A549 (cell line): ENCODE data around the gene PIK3C3. TPM values are rescaled to one million over a fixed set of nuclear protein-coding genes. Genes with fewer than 3 reads are reported as not detected.
"Not testable (repeated sequence)": the region's sequence is repeated elsewhere in the genome, so short reads cannot be mapped to it uniquely, and the experiment has no call there.

Source experiments
- ATAC-seq, 2 experiments: fragments of 200-7000 bp in 1 of 2; fragments of >200 bp in 1 of 2; cut with Nextera tagmentation in 1 of 2; cut with Tn5 transposase in 1 of 2; 3 replicates each; pipeline versions ENCODE4 v1.8.0 to v1.9.1; 2018 to 2020; ENCODE audit warnings: mild to moderate bottlenecking in 1 of 2, moderate library complexity in 1 of 2
- CTCF ChIA-PET: fragments of 300-600 bp; sonication (Branson Sonifier 250); formaldehyde crosslinking; extraction: SDS; loops from one replicate; lab custom pipeline; 2021; ENCODE audit warnings: antibody characterized with exemption, inconsistent platforms; lab: Yijun Ruan, JAX
- POLR2A ChIA-PET: fragments of 350-600 bp; formaldehyde crosslinking; extraction: SDS; loops from one replicate; lab custom pipeline; 2021; ENCODE audit warnings: antibody characterized with exemption, inconsistent platforms; lab: Yijun Ruan, JAX
- DNase-seq, 2 experiments: peaks; one replicate each; pipeline versions ENCODE4 v3.0.0 to v3.0.0-alpha.2; 2011 to 2016; ENCODE audit warnings: low read depth in 1 of 2, low spot score in 1 of 2
- FAIRE-seq: peaks from 2 replicates; lab custom pipeline; 2011; peaks lifted over from hg19 to GRCh38; lab: Jason Lieb, UNC
- H3K27ac ChIP-seq, 2 experiments: fragments of >200 bp; sonication (Bioruptor Twin); formaldehyde crosslinking; 3 replicates each; pipeline ENCODE4 v1.5.1; 2016 to 2017
- H3K4me1 ChIP-seq: fragments of >200 bp; sonication (Bioruptor Twin); formaldehyde crosslinking; 3 replicates; pipeline ENCODE4 v1.6.1; 2016
- H3K4me2 ChIP-seq: fragments of >200 bp; sonication (Bioruptor Twin); formaldehyde crosslinking; 3 replicates; pipeline ENCODE4 v1.6.1; 2016
- H3K4me3 ChIP-seq: fragments of >200 bp; sonication (Bioruptor Twin); formaldehyde crosslinking; 3 replicates; pipeline ENCODE4 v1.5.1; 2016
- H3K9me3 ChIP-seq: fragments of >200 bp; sonication (Bioruptor Twin); formaldehyde crosslinking; 3 replicates; pipeline ENCODE4 v1.6.1; 2016
- BHLHE40 ChIP-seq: IDR thresholded peaks from 2 replicates; pipeline ENCODE4 v1.6.1; 2012; ENCODE audit warnings: low read depth, low read length, inconsistent platforms
- CBX2 ChIP-seq: fragments of 200-600 bp; sonication (generic); IDR thresholded peaks from 2 replicates; pipeline ENCODE4 v1.6.1; 2016; ENCODE audit warnings: low read depth, mild to moderate bottlenecking, borderline replicate concordance
- CBX8 ChIP-seq: fragments of 200-600 bp; sonication (generic); IDR thresholded peaks from 2 replicates; pipeline ENCODE4 v1.6.1; 2016
- CEBPB ChIP-seq, 2 experiments: fragments of >200 bp in 1 of 2; sonication (Bioruptor Twin) in 1 of 2; formaldehyde crosslinking in 1 of 2; IDR thresholded peaks; 2 replicates each; pipeline ENCODE4 v1.6.1; 2012 to 2016
- CHD4 ChIP-seq: fragments of 200-600 bp; sonication (generic); IDR thresholded peaks from 2 replicates; pipeline ENCODE4 v1.6.1; 2016; ENCODE audit warnings: antibody characterized with exemption, mild to moderate bottlenecking, borderline replicate concordance
- FOSL2 ChIP-seq, 2 experiments: fragments of 450-650 bp in 1 of 2; fragments of >200 bp in 1 of 2; sonication (Bioruptor Twin) in 1 of 2; formaldehyde crosslinking; IDR thresholded peaks; 2 replicates each; pipeline versions ENCODE4 v1.5.0 to v1.6.1; 2016 to 2020; ENCODE audit warnings: mild to moderate bottlenecking in 1 of 2, moderate library complexity in 1 of 2
- GATA3 ChIP-seq: IDR thresholded peaks from 2 replicates; pipeline ENCODE4 v1.6.1; 2012; ENCODE audit warnings: borderline replicate concordance
- HDAC2 ChIP-seq: fragments of 200-600 bp; sonication (generic); IDR thresholded peaks from 2 replicates; pipeline ENCODE4 v1.6.1; 2016
- HEYL ChIP-seq: fragments of 250-450 bp; sonication (Bioruptor Pico); IDR thresholded peaks from 2 replicates; pipeline ENCODE4 v1.8.0; 2021; ENCODE audit warnings: mild to moderate bottlenecking, moderate library complexity
- JUN ChIP-seq, 2 experiments: fragments of >200 bp; sonication (Bioruptor Twin); formaldehyde crosslinking; IDR thresholded peaks; 2 replicates in 1 of 2; 3 replicates in 1 of 2; pipeline ENCODE4 v1.6.1; 2016 to 2017
- JUNB ChIP-seq: fragments of >200 bp; sonication (Bioruptor Twin); formaldehyde crosslinking; IDR thresholded peaks from 2 replicates; pipeline ENCODE4 v1.6.1; 2016
- KDM5A ChIP-seq: fragments of 200-600 bp; sonication (generic); IDR thresholded peaks from 2 replicates; pipeline ENCODE4 v1.6.1; 2016; ENCODE audit warnings: antibody characterized with exemption, mild to moderate bottlenecking
- MYC ChIP-seq: IDR thresholded peaks from 2 replicates; pipeline ENCODE4 v1.6.1; 2012; ENCODE audit warnings: mild to moderate bottlenecking, inconsistent platforms, low read length, improper control_type of control experiment, borderline replicate concordance
- NR3C1 ChIP-seq: fragments of >200 bp; sonication (Bioruptor Twin); formaldehyde crosslinking; IDR thresholded peaks from 3 replicates; pipeline ENCODE4 v1.6.1; 2017
- POLR2A ChIP-seq: IDR thresholded peaks from 2 replicates; pipeline ENCODE4 v1.6.1; 2012; ENCODE audit warnings: mild to moderate bottlenecking, low read length
- RNF2 ChIP-seq: fragments of 200-600 bp; sonication (generic); IDR thresholded peaks from 2 replicates; pipeline ENCODE4 v1.6.1; 2016; ENCODE audit warnings: low read depth, mild to moderate bottlenecking, antibody characterized with exemption, moderate library complexity, borderline replicate concordance
- SMC3 ChIP-seq: fragments of >200 bp; sonication (Bioruptor Twin); formaldehyde crosslinking; IDR thresholded peaks from 3 replicates; pipeline ENCODE4 v1.6.1; 2018; ENCODE audit warnings: inconsistent platforms
- ZC3H11A ChIP-seq: fragments of 450-650 bp; IDR thresholded peaks from 2 replicates; pipeline ENCODE4 v1.6.1; 2014; ENCODE audit warnings: antibody characterized with exemption, mild to moderate bottlenecking
- ZNF302 ChIP-seq: fragments of 250-450 bp; sonication (Bioruptor Pico); IDR thresholded peaks from 2 replicates; pipeline ENCODE4 v1.9.0; 2021; ENCODE audit warnings: inconsistent platforms, mild to moderate bottlenecking, moderate library complexity
- ZSCAN20 ChIP-seq: fragments of 250-450 bp; sonication (Bioruptor Pico); IDR thresholded peaks from 2 replicates; pipeline ENCODE4 v1.8.0; 2022; ENCODE audit warnings: mild to moderate bottlenecking, moderate library complexity
- WGBS: methylation state at CpG from one replicate; pipeline ENCODE4 v1.1.6; 2017; ENCODE audit errors: missing lambda C conversion rate; 5-methylcytosine and 5-hydroxymethylcytosine counted together
- polyA plus RNA-seq, 4 experiments: library from polyadenylated mRNA; depleted of rRNA in 3 of 4; stranded (reverse); fragments of >200 nt; fragmentation: RNase III in 1 of 4; extraction: RNeasy Plus Mini Kit Qiagen cat#74134 plus additional on column Dnase treatment in 1 of 4; gene quantifications; 2 replicates in 3 of 4; 3 replicates in 1 of 4; pipeline ENCODE4 v1.2.3, GENCODE V29; 2011 to 2017
- TF ChIP-seq, protein P1 (sequence below): fragments of >200 bp; sonication (Bioruptor Twin); formaldehyde crosslinking; IDR thresholded peaks from 2 replicates; pipeline ENCODE4 v1.6.1; 2016
- TF ChIP-seq, protein P2 (sequence below): fragments of 200-600 bp; sonication (generic); IDR thresholded peaks from 2 replicates; pipeline ENCODE4 v1.6.1; 2016; ENCODE audit warnings: antibody characterized with exemption, mild to moderate bottlenecking, moderate library complexity
- TF ChIP-seq, protein P3 (sequence below): IDR thresholded peaks from 2 replicates; pipeline ENCODE4 v1.6.1; 2012

The PIK3C3 gene
- polyA plus RNA-seq, 2 of the 4 experiments (the other 2 are of a cell fraction) = 18.6 to 36.0 TPM

DNA sequence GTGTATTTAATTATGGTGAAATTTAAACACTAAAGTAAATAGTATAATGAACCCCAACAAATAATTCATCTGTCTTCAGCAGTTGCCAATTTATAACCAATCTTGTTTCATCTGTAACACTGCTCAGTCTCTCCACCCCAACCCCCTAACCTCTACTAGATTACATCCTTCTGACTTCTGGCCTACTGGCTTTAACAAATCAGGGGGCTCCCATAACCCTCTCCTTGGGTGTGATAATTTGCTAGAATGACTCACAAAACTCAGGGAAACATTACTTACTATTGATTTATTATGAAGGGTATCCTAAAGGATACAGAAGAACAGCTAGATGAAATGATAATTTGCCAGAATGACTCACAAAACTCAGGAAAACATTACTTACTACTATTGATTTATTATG lies 50.7 kb downstream of the PIK3C3 start:
- H3K4me1 ChIP-seq = no peaks in the 10 kb centered on the region
- CTCF ChIA-PET = interaction anchor here (1.3 kb wide), 1 partner anchor 22 kb away, joined by 7 read pairs; no protein-coding TSS in a partner anchor
- no peak overlapping the region for H3K27ac ChIP-seq
- H3K9me3 ChIP-seq = no peaks in the 10 kb centered on the region
- DNase-seq (no peak), ATAC-seq (no peak), FAIRE-seq (no peak)
- H3K4me3 ChIP-seq = no peak overlapping the region
- POLR2A ChIA-PET = no interaction called here
- no peak overlapping the region for H3K4me2 ChIP-seq
- TF ChIP-seq RNF2 (no peak), ZSCAN20 (no peak), MYC (no peak), KDM5A (no peak), BHLHE40 (no peak), ZNF302 (CRISPR knock-in tag) (no peak), FOSL2 (IDR thresholded peaks at IDR 0.05) (no peak), FOSL2 (CRISPR knock-in tag; IDR thresholded peaks at IDR 0.05) (no peak), JUNB (no peak)
- TF ChIP-seq, protein P1, sequence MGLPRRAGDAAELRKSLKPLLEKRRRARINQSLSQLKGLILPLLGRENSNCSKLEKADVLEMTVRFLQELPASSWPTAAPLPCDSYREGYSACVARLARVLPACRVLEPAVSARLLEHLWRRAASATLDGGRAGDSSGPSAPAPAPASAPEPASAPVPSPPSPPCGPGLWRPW = no peak

DNA sequence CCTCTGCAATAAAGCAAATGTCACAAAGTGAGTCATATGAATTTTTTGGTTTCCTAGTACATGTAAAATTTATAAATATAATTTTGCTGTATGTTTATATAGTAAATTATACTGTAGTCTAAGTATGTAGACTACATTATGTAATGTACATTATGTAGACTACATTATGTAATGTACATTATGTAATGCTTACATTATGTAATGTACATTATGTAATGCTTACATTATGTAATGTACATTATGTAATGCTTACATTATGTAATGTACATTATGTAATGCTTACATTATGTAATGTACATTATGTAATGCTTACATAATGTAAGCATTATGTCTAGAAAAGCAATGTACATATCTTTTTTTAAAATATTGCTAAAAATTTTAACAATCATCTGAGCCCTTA lies 54.4 kb downstream of the PIK3C3 start:
- CTCF ChIA-PET = not testable (repeated sequence)

DNA sequence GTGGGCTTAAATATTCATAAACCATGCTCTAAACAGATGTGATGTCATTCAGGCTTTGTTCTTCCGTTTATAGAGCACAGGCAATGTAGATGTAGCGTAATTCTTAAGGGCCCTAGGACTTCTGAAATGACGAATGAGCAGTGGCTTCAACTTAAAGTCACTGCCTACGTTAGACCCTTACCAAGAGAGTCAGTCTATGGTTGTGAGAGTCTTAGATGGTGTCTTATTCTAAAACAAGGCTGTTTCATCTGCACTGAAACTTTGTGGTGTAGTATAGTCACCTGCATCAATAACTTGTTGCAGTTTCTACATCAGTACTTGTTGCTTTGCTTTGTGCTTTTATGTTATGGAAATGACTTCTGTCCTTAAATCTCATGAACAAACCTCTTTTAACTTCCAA lies 56.0 kb downstream of the PIK3C3 start:
- POLR2A ChIA-PET = no interaction called here
- Histone ChIP-seq H3K4me3 (no peak overlapping the region), H3K4me2 (no peak overlapping the region), H3K27ac (no peak overlapping the region), H3K9me3 (no peaks in the 10 kb centered on the region), H3K4me1 (no peaks in the 10 kb centered on the region)
- no peak for TF ChIP-seq ZC3H11A
- no peak for TF ChIP-seq HEYL (CRISPR knock-in tag)
- TF ChIP-seq CHD4 = no peak
- TF ChIP-seq JUN (IDR thresholded peaks at IDR 0.05) = no peak
- TF ChIP-seq CBX2 = no peak
- TF ChIP-seq NR3C1 = no peak
- TF ChIP-seq GATA3 = no peak
- no peak for TF ChIP-seq CBX8
- TF ChIP-seq POLR2A = no peak
- TF ChIP-seq, protein P2, sequence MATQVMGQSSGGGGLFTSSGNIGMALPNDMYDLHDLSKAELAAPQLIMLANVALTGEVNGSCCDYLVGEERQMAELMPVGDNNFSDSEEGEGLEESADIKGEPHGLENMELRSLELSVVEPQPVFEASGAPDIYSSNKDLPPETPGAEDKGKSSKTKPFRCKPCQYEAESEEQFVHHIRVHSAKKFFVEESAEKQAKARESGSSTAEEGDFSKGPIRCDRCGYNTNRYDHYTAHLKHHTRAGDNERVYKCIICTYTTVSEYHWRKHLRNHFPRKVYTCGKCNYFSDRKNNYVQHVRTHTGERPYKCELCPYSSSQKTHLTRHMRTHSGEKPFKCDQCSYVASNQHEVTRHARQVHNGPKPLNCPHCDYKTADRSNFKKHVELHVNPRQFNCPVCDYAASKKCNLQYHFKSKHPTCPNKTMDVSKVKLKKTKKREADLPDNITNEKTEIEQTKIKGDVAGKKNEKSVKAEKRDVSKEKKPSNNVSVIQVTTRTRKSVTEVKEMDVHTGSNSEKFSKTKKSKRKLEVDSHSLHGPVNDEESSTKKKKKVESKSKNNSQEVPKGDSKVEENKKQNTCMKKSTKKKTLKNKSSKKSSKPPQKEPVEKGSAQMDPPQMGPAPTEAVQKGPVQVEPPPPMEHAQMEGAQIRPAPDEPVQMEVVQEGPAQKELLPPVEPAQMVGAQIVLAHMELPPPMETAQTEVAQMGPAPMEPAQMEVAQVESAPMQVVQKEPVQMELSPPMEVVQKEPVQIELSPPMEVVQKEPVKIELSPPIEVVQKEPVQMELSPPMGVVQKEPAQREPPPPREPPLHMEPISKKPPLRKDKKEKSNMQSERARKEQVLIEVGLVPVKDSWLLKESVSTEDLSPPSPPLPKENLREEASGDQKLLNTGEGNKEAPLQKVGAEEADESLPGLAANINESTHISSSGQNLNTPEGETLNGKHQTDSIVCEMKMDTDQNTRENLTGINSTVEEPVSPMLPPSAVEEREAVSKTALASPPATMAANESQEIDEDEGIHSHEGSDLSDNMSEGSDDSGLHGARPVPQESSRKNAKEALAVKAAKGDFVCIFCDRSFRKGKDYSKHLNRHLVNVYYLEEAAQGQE = no peak
- no peak for TF ChIP-seq SMC3
- no peak for TF ChIP-seq ZSCAN20
- TF ChIP-seq, protein P3, sequence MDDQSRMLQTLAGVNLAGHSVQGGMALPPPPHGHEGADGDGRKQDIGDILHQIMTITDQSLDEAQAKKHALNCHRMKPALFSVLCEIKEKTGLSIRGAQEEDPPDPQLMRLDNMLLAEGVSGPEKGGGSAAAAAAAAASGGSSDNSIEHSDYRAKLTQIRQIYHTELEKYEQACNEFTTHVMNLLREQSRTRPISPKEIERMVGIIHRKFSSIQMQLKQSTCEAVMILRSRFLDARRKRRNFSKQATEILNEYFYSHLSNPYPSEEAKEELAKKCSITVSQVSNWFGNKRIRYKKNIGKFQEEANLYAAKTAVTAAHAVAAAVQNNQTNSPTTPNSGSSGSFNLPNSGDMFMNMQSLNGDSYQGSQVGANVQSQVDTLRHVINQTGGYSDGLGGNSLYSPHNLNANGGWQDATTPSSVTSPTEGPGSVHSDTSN = no peak
- TF ChIP-seq HDAC2 = no peak
- no peak for TF ChIP-seq CEBPB (IDR thresholded peaks at IDR 0.05)
- no peak for TF ChIP-seq ZNF302 (CRISPR knock-in tag)
- FAIRE-seq (no peak), ATAC-seq (no peak), DNase-seq (no peak)
- CTCF ChIA-PET = interaction anchor here (1.3 kb wide), 1 partner anchor 17 kb away, joined by 4 read pairs; no protein-coding TSS in a partner anchor
- WGBS = 95% methylated on average over 4 of the region's 4 CpGs

More for the DNA sequence above, 54.4 kb downstream of the PIK3C3 start:
- H3K27ac ChIP-seq, FAIRE-seq, H3K9me3 ChIP-seq, H3K4me2 ChIP-seq, ATAC-seq, H3K4me1 ChIP-seq, H3K4me3 ChIP-seq, POLR2A ChIA-PET, DNase-seq: not testable (repeated sequence)
